SW480 (cell line): Measurements from ENCODE around the gene CASZ1.
A peak's percentile ranks its signal among the peaks of the same experiment; 100 is the strongest.

Experiments used
- DNase-seq: peaks from one replicate; pipeline ENCODE4 v3.0.0-alpha.2; 2016; ENCODE audit warnings: low spot score

Gene CASZ1

GRCh38 chr1:10821388-10821787, 24.9 kb upstream of the CASZ1 start:
- no peak for DNase-seq

GRCh38 chr1:10820422-10820821, 24.0 kb upstream of the CASZ1 start:
- DNase-seq, result no peak

- no peak for DNase-seq
Observed at GRCh38 chr1:10819198-10819901, 22.9 kb upstream of the CASZ1 start.

GRCh38 chr1:10818262-10819197, 22.1 kb upstream of the CASZ1 start:
- DNase-seq, result no peak

GRCh38 chr1:10816743-10817369, 20.4 kb upstream of the CASZ1 start:
- no peak for DNase-seq

GRCh38 chr1:10816233-10816632, 19.8 kb upstream of the CASZ1 start:
- DNase-seq, result no peak

GRCh38 chr1:10815858-10816195, 19.4 kb upstream of the CASZ1 start:
- no peak for DNase-seq

- DNase-seq, result no peak
Observed at GRCh38 chr1:10814976-10815857, 18.8 kb upstream of the CASZ1 start.

- DNase-seq, result no peak
Observed at GRCh38 chr1:10814312-10814711, 17.9 kb upstream of the CASZ1 start.

- DNase-seq, result no peak
Observed at GRCh38 chr1:10813799-10814198, 17.4 kb upstream of the CASZ1 start.

- no peak for DNase-seq
Observed at GRCh38 chr1:10812387-10812915, 16.0 kb upstream of the CASZ1 start.

GRCh38 chr1:10808441-10808840, 12.0 kb upstream of the CASZ1 start:
- DNase-seq, result no peak

- DNase-seq, result no peak
Observed at GRCh38 chr1:10806966-10807365, 10.5 kb upstream of the CASZ1 start.

- peak; percentile 84 for DNase-seq
Observed at GRCh38 chr1:10803971-10804820, 7.8 kb upstream of the CASZ1 start.

- no peak for DNase-seq
Observed at GRCh38 chr1:10802944-10803715, 6.7 kb upstream of the CASZ1 start.

GRCh38 chr1:10800778-10801177, 4.3 kb upstream of the CASZ1 start:
- no peak for DNase-seq

GRCh38 chr1:10799726-10800125, 3.3 kb upstream of the CASZ1 start:
- no peak for DNase-seq

- peak; percentile 27 for DNase-seq
Observed at GRCh38 chr1:10795276-10796021, 997 bp downstream of the CASZ1 start.

- DNase-seq, result peak; percentile 33
Observed at GRCh38 chr1:10794724-10795275, 1.6 kb downstream of the CASZ1 start.
